ENCODE results near the gene NUCB2.

DNA sequence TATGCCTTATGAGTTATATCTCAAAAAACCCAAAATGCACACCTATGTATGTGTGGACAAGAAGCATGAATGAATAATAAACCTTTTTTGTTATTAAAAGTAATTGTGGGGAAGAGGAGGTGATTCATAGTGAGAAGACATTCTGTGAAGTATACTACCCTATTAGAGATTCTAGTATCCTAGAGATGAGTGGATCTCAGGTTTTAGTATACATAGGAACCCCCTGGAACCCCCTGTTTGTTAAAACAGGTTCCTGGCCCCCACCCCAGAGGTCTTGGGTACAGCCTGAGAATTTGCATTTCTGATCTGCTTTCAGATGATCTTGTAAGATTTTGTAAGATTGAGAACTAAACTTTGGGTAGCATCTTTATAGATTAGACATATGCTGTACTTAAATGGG lies 17.5 kb downstream of the NUCB2 start:
- TF ChIP-seq MXI1 (IDR thresholded peaks at IDR 0.05; ENCODE audit: low read depth, low read length) (no peak), EP300 (IDR thresholded peaks at IDR 0.05; ENCODE audit: borderline replicate concordance in 1 of 2, low read depth in 1 of 2, low read length in 1 of 2) (no peak), RFX5 (IDR thresholded peaks at IDR 0.05; ENCODE audit: low read length) (no peak), RAD21 (IDR thresholded peaks at IDR 0.05; ENCODE audit: low read length) (no peak), POLR2AphosphoS5 (IDR thresholded peaks at IDR 0.05; ENCODE audit: low read depth, low read length) (no peak), FOXJ3 (CRISPR knock-in tag; IDR thresholded peaks at IDR 0.05) (no peak)
- TF ChIP-seq, protein P1, sequence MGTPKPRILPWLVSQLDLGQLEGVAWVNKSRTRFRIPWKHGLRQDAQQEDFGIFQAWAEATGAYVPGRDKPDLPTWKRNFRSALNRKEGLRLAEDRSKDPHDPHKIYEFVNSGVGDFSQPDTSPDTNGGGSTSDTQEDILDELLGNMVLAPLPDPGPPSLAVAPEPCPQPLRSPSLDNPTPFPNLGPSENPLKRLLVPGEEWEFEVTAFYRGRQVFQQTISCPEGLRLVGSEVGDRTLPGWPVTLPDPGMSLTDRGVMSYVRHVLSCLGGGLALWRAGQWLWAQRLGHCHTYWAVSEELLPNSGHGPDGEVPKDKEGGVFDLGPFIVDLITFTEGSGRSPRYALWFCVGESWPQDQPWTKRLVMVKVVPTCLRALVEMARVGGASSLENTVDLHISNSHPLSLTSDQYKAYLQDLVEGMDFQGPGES (IDR thresholded peaks at IDR 0.05; ENCODE audit: low read depth, low read length) = no peak
- TF ChIP-seq, protein P2, sequence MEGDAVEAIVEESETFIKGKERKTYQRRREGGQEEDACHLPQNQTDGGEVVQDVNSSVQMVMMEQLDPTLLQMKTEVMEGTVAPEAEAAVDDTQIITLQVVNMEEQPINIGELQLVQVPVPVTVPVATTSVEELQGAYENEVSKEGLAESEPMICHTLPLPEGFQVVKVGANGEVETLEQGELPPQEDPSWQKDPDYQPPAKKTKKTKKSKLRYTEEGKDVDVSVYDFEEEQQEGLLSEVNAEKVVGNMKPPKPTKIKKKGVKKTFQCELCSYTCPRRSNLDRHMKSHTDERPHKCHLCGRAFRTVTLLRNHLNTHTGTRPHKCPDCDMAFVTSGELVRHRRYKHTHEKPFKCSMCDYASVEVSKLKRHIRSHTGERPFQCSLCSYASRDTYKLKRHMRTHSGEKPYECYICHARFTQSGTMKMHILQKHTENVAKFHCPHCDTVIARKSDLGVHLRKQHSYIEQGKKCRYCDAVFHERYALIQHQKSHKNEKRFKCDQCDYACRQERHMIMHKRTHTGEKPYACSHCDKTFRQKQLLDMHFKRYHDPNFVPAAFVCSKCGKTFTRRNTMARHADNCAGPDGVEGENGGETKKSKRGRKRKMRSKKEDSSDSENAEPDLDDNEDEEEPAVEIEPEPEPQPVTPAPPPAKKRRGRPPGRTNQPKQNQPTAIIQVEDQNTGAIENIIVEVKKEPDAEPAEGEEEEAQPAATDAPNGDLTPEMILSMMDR (IDR thresholded peaks at IDR 0.05) = no peak
- TF ChIP-seq, protein P3, sequence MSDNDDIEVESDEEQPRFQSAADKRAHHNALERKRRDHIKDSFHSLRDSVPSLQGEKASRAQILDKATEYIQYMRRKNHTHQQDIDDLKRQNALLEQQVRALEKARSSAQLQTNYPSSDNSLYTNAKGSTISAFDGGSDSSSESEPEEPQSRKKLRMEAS (IDR thresholded peaks at IDR 0.05; ENCODE audit: low read depth) = no peak

Data from SK-N-SH (cell line).